Gastroesophageal sphincter (tissue), 3 donors: ENCODE data around the gene WLS.

Source experiments
- CTCF ChIP-seq, 4 experiments: fragments of 200-600 bp in 2 of 4; fragments of 450-650 bp in 2 of 4; sonication (generic) in 1 of 4; IDR thresholded peaks; one replicate each; pipeline ENCODE4 v1.5.1; 2017 to 2019; ENCODE audit warnings: antibody characterized with exemption in 4 of 4, mild to moderate bottlenecking in 2 of 4, moderate library complexity in 2 of 4
- EP300 ChIP-seq: sonication (generic); formaldehyde crosslinking; IDR thresholded peaks from one replicate; pipeline ENCODE4 v1.6.1; 2017; ENCODE audit warnings: antibody characterized with exemption, mild to moderate bottlenecking
- POLR2A ChIP-seq, 2 donors: fragments of 450-650 bp; IDR thresholded peaks; one replicate each; pipeline ENCODE4 v1.6.1; 2017; ENCODE audit warnings: antibody characterized with exemption in 2 of 2, mild to moderate bottlenecking in 2 of 2, moderate library complexity in 1 of 2
- POLR2AphosphoS5 ChIP-seq: sonication (generic); formaldehyde crosslinking; IDR thresholded peaks from one replicate; pipeline ENCODE4 v1.6.1; 2017; ENCODE audit warnings: antibody characterized with exemption

- no peak for TF ChIP-seq CTCF (IDR thresholded peaks at IDR 0.05)
- TF ChIP-seq POLR2A (IDR thresholded peaks at IDR 0.05), result no peak
- no peak for TF ChIP-seq POLR2AphosphoS5
- no peak for TF ChIP-seq EP300
These were observed 34.4 kb downstream of the WLS start for GRCh38 chr1:68197891-68198290.
